ENCODE measurements around the gene DNAJC6. TPM values are rescaled to one million over a fixed set of nuclear protein-coding genes. Genes with fewer than 3 reads are reported as not detected.

Gene DNAJC6
- total RNA-seq, 1 experiment from 2014 or later, result 3.1 TPM

DNA sequence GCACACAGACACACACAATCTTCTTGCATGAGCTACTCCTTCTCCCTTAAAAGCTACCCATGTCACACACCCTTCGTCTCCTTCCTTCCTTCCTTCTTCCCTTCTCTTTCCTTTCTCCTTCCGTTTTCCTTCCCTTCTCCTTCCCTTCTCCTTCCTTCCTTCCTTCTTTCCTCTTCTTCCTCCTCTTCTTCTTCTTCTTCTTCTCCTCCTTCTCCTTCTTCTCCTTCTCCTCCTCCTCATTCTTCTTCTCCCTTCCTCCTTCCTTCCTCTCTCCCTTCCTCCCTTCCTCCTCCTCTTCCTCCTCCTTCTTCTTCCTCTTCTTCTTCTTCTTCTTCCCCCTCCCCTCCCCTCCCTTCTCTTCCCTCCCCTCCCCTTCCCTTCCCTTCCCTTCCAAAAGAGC is 59.1 kb downstream of the DNAJC6 start:
- intact Hi-C loops (cut with micrococcal nuclease; ENCODE audit: unreplicated experiment), result no loop called here
- DNase-seq, result no peak
- BruUV-seq (replicated peaks), result no TSS peak
- TF ChIP-seq, protein P1, sequence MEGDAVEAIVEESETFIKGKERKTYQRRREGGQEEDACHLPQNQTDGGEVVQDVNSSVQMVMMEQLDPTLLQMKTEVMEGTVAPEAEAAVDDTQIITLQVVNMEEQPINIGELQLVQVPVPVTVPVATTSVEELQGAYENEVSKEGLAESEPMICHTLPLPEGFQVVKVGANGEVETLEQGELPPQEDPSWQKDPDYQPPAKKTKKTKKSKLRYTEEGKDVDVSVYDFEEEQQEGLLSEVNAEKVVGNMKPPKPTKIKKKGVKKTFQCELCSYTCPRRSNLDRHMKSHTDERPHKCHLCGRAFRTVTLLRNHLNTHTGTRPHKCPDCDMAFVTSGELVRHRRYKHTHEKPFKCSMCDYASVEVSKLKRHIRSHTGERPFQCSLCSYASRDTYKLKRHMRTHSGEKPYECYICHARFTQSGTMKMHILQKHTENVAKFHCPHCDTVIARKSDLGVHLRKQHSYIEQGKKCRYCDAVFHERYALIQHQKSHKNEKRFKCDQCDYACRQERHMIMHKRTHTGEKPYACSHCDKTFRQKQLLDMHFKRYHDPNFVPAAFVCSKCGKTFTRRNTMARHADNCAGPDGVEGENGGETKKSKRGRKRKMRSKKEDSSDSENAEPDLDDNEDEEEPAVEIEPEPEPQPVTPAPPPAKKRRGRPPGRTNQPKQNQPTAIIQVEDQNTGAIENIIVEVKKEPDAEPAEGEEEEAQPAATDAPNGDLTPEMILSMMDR (IDR thresholded peaks at IDR 0.05; ENCODE audit: unreplicated experiment), result no peak
- no peak overlapping the region for H3K27ac Mint-ChIP-seq (ENCODE audit: unreplicated experiment)
- peaks cover 2% of the 10 kb centered on the region for H3K4me1 Mint-ChIP-seq (ENCODE audit: low read depth, unreplicated experiment)
- H3K36me3 Mint-ChIP-seq (ENCODE audit: insufficient read depth, unreplicated experiment), result no peaks in the 10 kb centered on the region
- H3K27me3 Mint-ChIP-seq (ENCODE audit: unreplicated experiment), result no peaks in the 10 kb centered on the region
- CTCF ChIA-PET, result no interaction called here
- H3K9me3 Mint-ChIP-seq (ENCODE audit: low read depth, unreplicated experiment), result no peaks in the 10 kb centered on the region
- H3K4me3 Mint-ChIP-seq (ENCODE audit: low read depth, unreplicated experiment), result no peak overlapping the region

DNA sequence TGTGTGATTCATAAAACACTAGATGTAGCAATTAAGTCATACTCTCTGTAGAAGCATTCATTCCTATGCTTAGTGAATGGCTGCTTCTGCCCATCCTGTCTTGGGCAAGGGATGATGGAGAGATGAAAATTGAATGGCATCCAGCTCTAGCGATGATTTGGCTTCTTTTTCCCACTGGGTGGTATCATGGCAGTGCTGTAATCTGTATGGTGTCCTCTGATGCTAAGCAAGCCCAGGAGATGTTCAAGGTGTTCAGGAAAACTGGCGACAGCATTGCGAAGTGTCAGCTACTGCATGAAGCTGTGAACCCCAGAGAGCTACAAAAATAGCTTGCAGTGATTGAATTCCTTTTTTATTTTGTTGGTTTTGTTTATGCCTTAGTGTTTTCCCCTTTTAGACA is 62.2 kb downstream of the DNAJC6 start:
- intact Hi-C loops (cut with micrococcal nuclease; ENCODE audit: unreplicated experiment), result no loop called here
- CTCF ChIA-PET, result interaction anchor here (0.6 kb wide), 1 partner anchor 775 kb away, joined by 3 read pairs; no protein-coding TSS in a partner anchor
- no TSS peak for BruUV-seq (replicated peaks)
- TF ChIP-seq, protein P1 (IDR thresholded peaks at IDR 0.05; ENCODE audit: unreplicated experiment), result no peak
- no peak overlapping the region for H3K4me3 Mint-ChIP-seq (ENCODE audit: low read depth, unreplicated experiment)
- no peak overlapping the region for H3K27ac Mint-ChIP-seq (ENCODE audit: unreplicated experiment)
- no peaks in the 10 kb centered on the region for H3K9me3 Mint-ChIP-seq (ENCODE audit: low read depth, unreplicated experiment)
- no peaks in the 10 kb centered on the region for H3K27me3 Mint-ChIP-seq (ENCODE audit: unreplicated experiment)
- H3K4me1 Mint-ChIP-seq (ENCODE audit: low read depth, unreplicated experiment), result no peaks in the 10 kb centered on the region
- DNase-seq, result no peak
- no peaks in the 10 kb centered on the region for H3K36me3 Mint-ChIP-seq (ENCODE audit: insufficient read depth, unreplicated experiment)

DNA sequence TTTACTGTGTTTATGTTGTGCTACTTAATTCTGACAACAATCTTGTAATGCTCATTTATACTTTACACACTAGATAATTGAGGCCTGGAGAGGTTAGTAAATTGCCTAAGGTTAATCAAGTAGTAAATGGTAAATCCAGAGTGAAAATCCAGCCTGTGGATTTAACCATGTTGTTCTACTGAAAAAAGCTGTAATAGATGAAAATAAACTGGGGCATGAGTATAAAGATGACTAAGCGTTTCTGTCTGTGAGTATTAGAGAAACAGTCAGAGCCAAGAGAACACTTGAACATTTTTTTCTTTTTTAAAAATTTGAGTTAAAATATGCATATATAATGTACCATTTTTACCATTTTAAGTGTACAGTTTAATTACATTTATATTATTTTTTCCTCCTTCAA is 63.2 kb downstream of the DNAJC6 start:
- no peaks in the 10 kb centered on the region for H3K27me3 Mint-ChIP-seq (ENCODE audit: unreplicated experiment)
- peaks cover 6% of the 10 kb centered on the region for H3K4me1 Mint-ChIP-seq (ENCODE audit: low read depth, unreplicated experiment)
- no peak overlapping the region for H3K27ac Mint-ChIP-seq (ENCODE audit: unreplicated experiment)
- TF ChIP-seq, protein P1 (IDR thresholded peaks at IDR 0.05; ENCODE audit: unreplicated experiment), result no peak
- no peaks in the 10 kb centered on the region for H3K36me3 Mint-ChIP-seq (ENCODE audit: insufficient read depth, unreplicated experiment)
- no peak overlapping the region for H3K4me3 Mint-ChIP-seq (ENCODE audit: low read depth, unreplicated experiment)
- H3K9me3 Mint-ChIP-seq (ENCODE audit: low read depth, unreplicated experiment), result no peaks in the 10 kb centered on the region
- no TSS peak for BruUV-seq (replicated peaks)
- intact Hi-C loops (cut with micrococcal nuclease; ENCODE audit: unreplicated experiment), result no loop called here
- CTCF ChIA-PET, result no interaction called here
- no peak for DNase-seq

- no peak for DNase-seq
Measured at GRCh38 chr1:65377496-65378246, 68.3 kb downstream of the DNAJC6 start.

More at GRCh38 chr1:65377496-65378246, 68.3 kb downstream of the DNAJC6 start:
- no TSS peak for BruUV-seq (replicated peaks)
- Mint-ChIP-seq H3K4me3 (ENCODE audit: low read depth, unreplicated experiment) (no peak overlapping the region), H3K36me3 (ENCODE audit: insufficient read depth, unreplicated experiment) (no peaks in the 10 kb centered on the region), H3K27ac (ENCODE audit: unreplicated experiment) (no peak overlapping the region), H3K4me1 (ENCODE audit: low read depth, unreplicated experiment) (peaks cover 15% of the 10 kb centered on the region), H3K9me3 (ENCODE audit: low read depth, unreplicated experiment) (no peaks in the 10 kb centered on the region), H3K27me3 (ENCODE audit: unreplicated experiment) (no peaks in the 10 kb centered on the region)
- TF ChIP-seq, protein P1 (IDR thresholded peaks at IDR 0.05; ENCODE audit: unreplicated experiment), result no peak
- CTCF ChIA-PET, result interaction anchor here (0.5 kb wide), 1 partner anchor 109 kb away, joined by 6 read pairs; no protein-coding TSS in a partner anchor
- intact Hi-C loops (cut with micrococcal nuclease; ENCODE audit: unreplicated experiment), result no loop called here

Data from Calu3 (cell line).